Measurements from ENCODE around the gene ULK4.
"Not testable (repeated sequence)": the region's sequence is repeated elsewhere in the genome, so short reads cannot be mapped to it uniquely, and the experiment has no call there.

Gene ULK4

DNA sequence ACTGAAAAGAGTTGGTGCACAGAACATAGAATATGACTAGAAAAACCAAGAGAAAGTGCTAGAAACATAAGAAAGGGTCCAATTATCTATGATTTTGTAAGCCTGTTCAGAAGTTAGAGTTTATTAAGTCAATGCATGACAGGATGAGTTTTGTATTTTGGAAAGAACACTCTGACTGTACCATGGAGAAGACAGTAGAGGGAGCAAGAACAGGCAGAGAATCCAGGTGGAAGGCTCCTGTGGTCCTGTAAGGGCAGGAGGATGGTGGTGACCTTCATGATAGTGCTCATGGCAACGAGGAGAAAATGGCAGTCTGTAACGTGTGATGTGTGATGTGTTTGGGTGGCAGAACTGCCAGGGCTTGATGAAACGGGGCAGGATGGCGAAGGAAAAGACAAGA is 513.5 kb downstream of the ULK4 start:
- Histone ChIP-seq H3K27ac (replicated peaks) (no peak overlapping the region), H3K4me3 (replicated peaks; ENCODE audit: insufficient read depth, low read length) (no peak overlapping the region), H3K27me3 (ENCODE audit: insufficient read depth, poor library complexity, severe bottlenecking) (no peaks in the 10 kb centered on the region)
- no peak for DNase-seq (ENCODE audit: low read depth in 1 of 2, low spot score in 1 of 2)
- TF ChIP-seq, protein P1, sequence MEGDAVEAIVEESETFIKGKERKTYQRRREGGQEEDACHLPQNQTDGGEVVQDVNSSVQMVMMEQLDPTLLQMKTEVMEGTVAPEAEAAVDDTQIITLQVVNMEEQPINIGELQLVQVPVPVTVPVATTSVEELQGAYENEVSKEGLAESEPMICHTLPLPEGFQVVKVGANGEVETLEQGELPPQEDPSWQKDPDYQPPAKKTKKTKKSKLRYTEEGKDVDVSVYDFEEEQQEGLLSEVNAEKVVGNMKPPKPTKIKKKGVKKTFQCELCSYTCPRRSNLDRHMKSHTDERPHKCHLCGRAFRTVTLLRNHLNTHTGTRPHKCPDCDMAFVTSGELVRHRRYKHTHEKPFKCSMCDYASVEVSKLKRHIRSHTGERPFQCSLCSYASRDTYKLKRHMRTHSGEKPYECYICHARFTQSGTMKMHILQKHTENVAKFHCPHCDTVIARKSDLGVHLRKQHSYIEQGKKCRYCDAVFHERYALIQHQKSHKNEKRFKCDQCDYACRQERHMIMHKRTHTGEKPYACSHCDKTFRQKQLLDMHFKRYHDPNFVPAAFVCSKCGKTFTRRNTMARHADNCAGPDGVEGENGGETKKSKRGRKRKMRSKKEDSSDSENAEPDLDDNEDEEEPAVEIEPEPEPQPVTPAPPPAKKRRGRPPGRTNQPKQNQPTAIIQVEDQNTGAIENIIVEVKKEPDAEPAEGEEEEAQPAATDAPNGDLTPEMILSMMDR (IDR thresholded peaks at IDR 0.05; ENCODE audit: insufficient read depth, low read length): no peak
- TF ChIP-seq, protein P2, sequence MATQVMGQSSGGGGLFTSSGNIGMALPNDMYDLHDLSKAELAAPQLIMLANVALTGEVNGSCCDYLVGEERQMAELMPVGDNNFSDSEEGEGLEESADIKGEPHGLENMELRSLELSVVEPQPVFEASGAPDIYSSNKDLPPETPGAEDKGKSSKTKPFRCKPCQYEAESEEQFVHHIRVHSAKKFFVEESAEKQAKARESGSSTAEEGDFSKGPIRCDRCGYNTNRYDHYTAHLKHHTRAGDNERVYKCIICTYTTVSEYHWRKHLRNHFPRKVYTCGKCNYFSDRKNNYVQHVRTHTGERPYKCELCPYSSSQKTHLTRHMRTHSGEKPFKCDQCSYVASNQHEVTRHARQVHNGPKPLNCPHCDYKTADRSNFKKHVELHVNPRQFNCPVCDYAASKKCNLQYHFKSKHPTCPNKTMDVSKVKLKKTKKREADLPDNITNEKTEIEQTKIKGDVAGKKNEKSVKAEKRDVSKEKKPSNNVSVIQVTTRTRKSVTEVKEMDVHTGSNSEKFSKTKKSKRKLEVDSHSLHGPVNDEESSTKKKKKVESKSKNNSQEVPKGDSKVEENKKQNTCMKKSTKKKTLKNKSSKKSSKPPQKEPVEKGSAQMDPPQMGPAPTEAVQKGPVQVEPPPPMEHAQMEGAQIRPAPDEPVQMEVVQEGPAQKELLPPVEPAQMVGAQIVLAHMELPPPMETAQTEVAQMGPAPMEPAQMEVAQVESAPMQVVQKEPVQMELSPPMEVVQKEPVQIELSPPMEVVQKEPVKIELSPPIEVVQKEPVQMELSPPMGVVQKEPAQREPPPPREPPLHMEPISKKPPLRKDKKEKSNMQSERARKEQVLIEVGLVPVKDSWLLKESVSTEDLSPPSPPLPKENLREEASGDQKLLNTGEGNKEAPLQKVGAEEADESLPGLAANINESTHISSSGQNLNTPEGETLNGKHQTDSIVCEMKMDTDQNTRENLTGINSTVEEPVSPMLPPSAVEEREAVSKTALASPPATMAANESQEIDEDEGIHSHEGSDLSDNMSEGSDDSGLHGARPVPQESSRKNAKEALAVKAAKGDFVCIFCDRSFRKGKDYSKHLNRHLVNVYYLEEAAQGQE (IDR thresholded peaks at IDR 0.05; ENCODE audit: insufficient replicate concordance, low read depth): no peak
- TF ChIP-seq POLR2AphosphoS5 (IDR thresholded peaks at IDR 0.05; ENCODE audit: low read depth): no peak
- TF ChIP-seq SPI1 (IDR thresholded peaks at IDR 0.05; ENCODE audit: borderline replicate concordance, low read depth): no peak
- TF ChIP-seq GABPA (IDR thresholded peaks at IDR 0.05; ENCODE audit: low read depth): no peak

DNA sequence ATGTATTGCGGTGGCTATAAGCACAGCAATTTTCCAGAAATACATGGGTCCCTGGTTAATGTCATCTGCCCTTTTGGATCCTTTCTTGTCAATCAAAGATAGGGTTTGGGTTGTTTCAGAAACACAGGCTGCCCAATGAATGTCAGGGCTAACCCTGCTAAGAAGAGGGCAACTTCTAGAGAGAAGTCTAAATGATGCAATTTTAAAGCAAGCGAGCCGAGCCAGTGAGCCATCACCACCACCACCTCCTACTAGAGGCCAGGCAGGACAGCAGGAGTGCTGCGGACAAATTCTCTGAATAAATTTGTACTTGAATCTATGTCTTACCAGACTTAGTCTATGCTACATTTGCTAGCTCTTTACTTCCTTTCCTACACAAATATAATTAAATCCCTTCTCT is 514.2 kb downstream of the ULK4 start:
- Histone ChIP-seq H3K4me3 (replicated peaks; ENCODE audit: insufficient read depth, low read length) (no peak overlapping the region), H3K27ac (replicated peaks) (no peak overlapping the region), H3K27me3 (ENCODE audit: insufficient read depth, poor library complexity, severe bottlenecking) (no peaks in the 10 kb centered on the region)
- TF ChIP-seq POLR2AphosphoS5 (IDR thresholded peaks at IDR 0.05; ENCODE audit: low read depth): no peak
- TF ChIP-seq, protein P1 (IDR thresholded peaks at IDR 0.05; ENCODE audit: insufficient read depth, low read length): no peak
- TF ChIP-seq SPI1 (IDR thresholded peaks at IDR 0.05; ENCODE audit: borderline replicate concordance, low read depth): no peak
- no peak for TF ChIP-seq GABPA (IDR thresholded peaks at IDR 0.05; ENCODE audit: low read depth)
- TF ChIP-seq, protein P2 (IDR thresholded peaks at IDR 0.05; ENCODE audit: insufficient replicate concordance, low read depth): no peak
- DNase-seq (ENCODE audit: low read depth in 1 of 2, low spot score in 1 of 2): no peak

DNA sequence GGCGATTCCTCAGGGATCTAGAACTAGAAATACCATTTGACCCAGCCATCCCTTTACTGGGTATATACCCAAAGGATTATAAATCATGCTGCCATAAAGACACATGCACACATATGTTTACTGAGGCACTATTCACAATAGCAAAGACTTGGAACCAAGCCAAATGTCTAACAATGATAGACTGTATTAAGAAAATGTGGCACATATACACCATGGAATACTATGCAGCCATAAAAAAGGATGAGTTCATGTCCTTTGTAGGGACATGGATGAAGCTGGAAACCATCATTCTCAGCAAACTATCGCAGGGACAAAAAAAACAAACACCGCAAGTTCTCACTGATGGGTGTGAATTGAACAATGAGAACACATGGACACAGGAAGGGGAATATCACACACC is 515.6 kb downstream of the ULK4 start:
- not testable (repeated sequence) for H3K4me3 ChIP-seq (replicated peaks; ENCODE audit: insufficient read depth, low read length); H3K27ac ChIP-seq (replicated peaks); H3K27me3 ChIP-seq (ENCODE audit: insufficient read depth, poor library complexity, severe bottlenecking); DNase-seq (ENCODE audit: low read depth in 1 of 2, low spot score in 1 of 2)

DNA sequence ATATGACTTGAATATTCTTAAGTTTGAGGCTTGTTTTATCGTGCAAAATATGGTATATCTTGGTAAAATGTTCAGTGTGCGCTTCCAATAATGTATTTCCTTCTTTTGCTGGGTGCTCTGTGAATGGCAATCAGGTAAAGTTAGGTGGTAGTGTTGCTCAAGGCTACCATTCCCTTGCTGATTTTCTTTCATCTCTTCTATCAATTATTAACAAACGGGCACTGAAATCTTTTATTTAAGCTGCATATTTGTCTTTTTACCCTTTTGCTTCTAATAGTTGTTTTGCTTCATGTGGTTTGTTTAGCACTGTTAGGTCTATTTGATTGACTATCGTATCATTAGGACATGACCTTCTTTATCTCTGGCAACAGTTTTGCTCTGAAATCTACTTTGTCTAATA is 520.3 kb downstream of the ULK4 start:
- H3K27me3 ChIP-seq (ENCODE audit: insufficient read depth, poor library complexity, severe bottlenecking): no peaks in the 10 kb centered on the region
- H3K4me3 ChIP-seq (replicated peaks; ENCODE audit: insufficient read depth, low read length): no peak overlapping the region
- H3K27ac ChIP-seq (replicated peaks): no peak overlapping the region
- no peak for DNase-seq (ENCODE audit: low read depth in 1 of 2, low spot score in 1 of 2)
- TF ChIP-seq, protein P2 (IDR thresholded peaks at IDR 0.05; ENCODE audit: insufficient replicate concordance, low read depth): no peak
- no peak for TF ChIP-seq POLR2AphosphoS5 (IDR thresholded peaks at IDR 0.05; ENCODE audit: low read depth)
- TF ChIP-seq, protein P1 (IDR thresholded peaks at IDR 0.05; ENCODE audit: insufficient read depth, low read length): no peak
- no peak for TF ChIP-seq GABPA (IDR thresholded peaks at IDR 0.05; ENCODE audit: low read depth)
- TF ChIP-seq SPI1 (IDR thresholded peaks at IDR 0.05; ENCODE audit: borderline replicate concordance, low read depth): no peak
